ENCODE measurements around the gene PRKD1.

PRKD1 gene

DNA sequence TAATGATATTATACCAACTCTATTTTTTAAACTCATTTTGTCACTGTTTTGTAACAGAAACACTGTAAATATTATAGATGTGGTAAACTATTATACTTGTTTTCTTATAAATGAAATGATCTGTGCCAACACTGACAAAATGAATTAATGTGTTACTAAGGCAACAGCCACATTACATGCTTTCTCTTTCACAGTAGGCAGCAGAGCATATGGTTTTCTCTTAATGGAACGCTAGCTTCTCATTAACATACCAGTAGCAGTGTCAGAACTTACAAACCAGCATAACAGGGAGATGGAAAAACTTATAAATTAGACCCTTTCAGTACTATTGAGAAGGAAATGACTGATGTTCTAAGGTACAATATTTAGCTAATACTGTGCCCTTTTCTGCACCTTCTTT, 398.8 kb downstream of the PRKD1 start:
- no peak for TF ChIP-seq RAD21 (IDR thresholded peaks at IDR 0.05; ENCODE audit: low read depth)

DNA sequence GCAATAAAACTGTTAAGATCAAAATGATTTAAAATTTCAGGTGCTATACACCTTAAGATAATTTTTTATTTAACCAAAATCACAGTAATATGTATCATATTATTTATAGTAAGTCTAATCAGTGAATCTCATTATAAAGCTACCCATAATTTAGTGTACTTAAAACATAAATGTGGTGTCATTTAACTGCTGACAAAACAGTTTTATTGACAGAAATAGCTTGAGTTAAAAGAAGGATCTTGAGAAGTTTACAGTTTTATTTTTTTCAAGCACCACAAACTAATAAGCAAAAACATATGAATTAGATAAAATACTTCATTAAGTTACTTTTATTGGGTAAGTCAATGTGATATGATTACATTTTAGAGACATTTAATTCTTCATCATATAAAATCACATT, 400.4 kb downstream of the PRKD1 start:
- TF ChIP-seq, protein P1, sequence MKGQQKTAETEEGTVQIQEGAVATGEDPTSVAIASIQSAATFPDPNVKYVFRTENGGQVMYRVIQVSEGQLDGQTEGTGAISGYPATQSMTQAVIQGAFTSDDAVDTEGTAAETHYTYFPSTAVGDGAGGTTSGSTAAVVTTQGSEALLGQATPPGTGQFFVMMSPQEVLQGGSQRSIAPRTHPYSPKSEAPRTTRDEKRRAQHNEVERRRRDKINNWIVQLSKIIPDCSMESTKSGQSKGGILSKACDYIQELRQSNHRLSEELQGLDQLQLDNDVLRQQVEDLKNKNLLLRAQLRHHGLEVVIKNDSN (IDR thresholded peaks at IDR 0.05), result no peak
- no peak for TF ChIP-seq EP300 (IDR thresholded peaks at IDR 0.05; ENCODE audit: borderline replicate concordance)
- TF ChIP-seq YY1 (IDR thresholded peaks at IDR 0.05; ENCODE audit: low read depth), result no peak

Measured in Ishikawa (cell line).